HG02588 (cell line): ENCODE measurements around the gene KLHDC7A.

ENCODE experiments used
- ATAC-seq: cut with Tn5 transposase; IDR thresholded peaks from one replicate; pipeline ENCODE4 v1.9.1; 2021; ENCODE audit warnings: mild to moderate bottlenecking, moderate library complexity; ENCODE audit not compliant: unreplicated experiment

Gene KLHDC7A

DNA sequence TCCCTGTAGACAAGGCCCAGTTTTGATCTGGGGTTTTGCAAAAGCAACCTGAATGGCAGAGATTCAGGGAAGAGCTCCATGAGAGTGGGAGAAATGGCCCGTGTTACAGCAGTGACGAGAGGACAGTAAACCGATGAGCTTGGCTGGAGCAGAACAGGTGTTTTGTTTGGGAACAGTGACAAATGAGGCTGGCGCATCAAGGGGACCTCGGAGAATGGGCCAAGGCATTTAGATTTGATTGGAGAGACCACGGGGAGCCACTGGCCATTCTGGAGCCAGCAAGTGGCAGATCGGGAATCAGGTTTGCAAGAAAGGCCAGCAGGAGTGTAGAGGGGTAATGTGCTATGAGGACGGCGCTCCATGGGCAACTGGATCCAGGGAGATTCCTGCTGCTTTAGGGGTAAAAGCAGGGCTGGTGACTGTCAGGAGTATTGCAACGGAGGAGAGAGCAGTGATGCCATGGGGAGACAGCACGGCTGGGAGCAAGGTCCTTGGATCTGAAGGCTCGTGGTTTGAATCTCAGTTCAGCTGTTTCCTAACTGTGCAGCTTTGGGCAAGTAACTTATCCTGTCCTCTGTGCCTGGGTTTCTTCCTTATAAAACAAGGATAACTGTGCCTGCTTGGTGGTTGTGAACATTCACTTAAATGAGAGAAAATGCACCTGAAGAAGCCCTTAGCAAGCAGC lies 9.9 kb upstream of the KLHDC7A start:
- no peak for ATAC-seq

GRCh38 chr1:18473195-18473815 lies 7.4 kb upstream of the KLHDC7A start:
- no peak for ATAC-seq

- no peak for ATAC-seq
These were observed 6.1 kb upstream of the KLHDC7A start for GRCh38 chr1:18474559-18475175.

- ATAC-seq, result no peak
These were observed 5.4 kb upstream of the KLHDC7A start for GRCh38 chr1:18475234-18475905.

DNA sequence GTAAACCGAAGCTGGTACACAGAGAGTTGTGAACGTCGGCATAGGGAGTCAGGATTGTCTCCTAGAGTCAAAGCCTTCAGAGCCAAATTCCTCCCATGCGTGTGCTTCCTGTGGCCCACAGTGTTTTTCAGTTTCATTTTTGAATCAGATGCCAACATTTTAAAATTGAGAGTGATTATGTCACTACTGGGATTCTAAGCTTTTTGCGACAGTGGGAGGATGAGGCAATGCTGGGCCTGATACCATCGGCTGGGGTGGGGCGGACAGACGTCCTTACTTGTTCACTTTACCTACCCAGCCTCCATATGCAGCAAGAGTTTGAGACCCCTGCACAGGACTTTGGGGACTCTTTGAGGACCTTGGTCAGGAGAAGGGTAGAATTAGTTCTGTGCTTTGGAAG lies 1.3 kb upstream of the KLHDC7A start:
- no peak for ATAC-seq

GRCh38 chr1:18481190-18481920 lies 625 bp downstream of the KLHDC7A start:
- ATAC-seq, result no peak

- no peak for ATAC-seq
These were observed 1.4 kb downstream of the KLHDC7A start for GRCh38 chr1:18481921-18482701.

DNA sequence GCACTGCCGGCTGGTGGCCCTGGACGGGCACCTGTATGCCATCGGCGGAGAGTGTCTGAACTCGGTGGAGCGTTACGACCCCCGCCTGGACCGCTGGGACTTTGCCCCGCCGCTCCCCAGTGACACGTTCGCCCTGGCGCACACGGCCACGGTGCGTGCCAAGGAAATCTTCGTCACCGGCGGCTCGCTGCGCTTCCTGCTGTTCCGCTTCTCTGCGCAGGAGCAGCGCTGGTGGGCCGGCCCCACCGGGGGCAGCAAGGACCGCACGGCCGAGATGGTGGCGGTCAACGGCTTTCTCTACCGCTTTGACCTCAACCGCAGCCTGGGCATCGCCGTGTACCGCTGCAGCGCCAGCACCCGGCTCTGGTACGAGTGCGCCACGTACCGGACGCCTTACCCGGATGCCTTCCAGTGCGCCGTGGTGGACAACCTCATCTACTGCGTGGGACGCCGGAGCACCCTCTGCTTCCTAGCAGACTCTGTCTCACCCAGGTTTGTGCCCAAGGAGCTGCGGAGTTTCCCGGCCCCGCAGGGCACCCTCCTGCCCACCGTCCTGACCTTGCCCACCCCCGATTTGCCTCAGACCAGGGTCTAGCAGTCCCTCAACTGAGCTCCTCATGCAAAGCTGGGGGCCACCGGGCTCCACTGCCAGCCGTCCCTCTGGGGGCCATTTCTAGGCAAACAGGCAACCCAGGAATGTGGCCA lies 2.1 kb downstream of the KLHDC7A start:
- no peak for ATAC-seq

DNA sequence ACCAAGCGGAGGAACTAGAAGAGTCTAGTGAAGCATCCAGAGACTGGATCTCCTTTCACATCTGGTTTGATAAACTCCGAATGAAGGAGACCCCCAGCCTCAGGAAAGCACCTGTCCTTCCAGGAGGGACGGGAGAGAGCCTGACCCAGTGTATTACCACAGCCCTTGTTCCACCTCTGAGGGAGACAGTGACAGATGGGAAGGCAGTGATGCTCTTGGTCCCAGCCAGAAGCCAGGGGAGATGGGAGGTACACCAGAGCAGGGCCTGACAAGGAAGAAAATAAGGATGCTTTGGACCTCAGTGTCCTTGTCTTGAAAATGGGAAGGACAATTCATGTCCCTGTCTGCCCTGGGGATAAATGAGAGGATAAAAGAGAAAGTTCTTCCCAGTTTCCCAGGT lies 3.5 kb downstream of the KLHDC7A start:
- no peak for ATAC-seq

GRCh38 chr1:18484721-18485120 lies 4.0 kb downstream of the KLHDC7A start:
- ATAC-seq, result no peak

DNA sequence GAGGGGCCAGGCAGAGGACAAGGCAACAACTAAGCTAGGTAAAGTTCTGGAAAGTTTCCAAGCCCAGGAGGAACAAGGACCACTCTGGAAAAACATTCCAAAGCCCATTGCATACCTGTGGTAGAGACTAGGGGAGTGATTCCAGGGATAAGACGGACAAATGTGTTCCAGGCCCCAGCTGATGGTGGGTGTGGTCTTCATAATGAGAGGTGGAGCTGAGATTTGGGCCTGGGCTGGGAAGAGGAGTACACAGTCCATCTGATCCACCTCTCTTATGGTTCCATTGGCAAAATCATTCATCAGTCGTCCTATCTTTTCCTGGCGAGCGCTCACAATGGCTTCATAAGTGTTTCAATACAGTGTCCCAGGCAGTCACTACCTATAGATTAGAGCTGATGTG lies 4.5 kb downstream of the KLHDC7A start:
- ATAC-seq, result no peak

- no peak for ATAC-seq
These were observed 5.5 kb downstream of the KLHDC7A start for GRCh38 chr1:18486195-18486594.

DNA sequence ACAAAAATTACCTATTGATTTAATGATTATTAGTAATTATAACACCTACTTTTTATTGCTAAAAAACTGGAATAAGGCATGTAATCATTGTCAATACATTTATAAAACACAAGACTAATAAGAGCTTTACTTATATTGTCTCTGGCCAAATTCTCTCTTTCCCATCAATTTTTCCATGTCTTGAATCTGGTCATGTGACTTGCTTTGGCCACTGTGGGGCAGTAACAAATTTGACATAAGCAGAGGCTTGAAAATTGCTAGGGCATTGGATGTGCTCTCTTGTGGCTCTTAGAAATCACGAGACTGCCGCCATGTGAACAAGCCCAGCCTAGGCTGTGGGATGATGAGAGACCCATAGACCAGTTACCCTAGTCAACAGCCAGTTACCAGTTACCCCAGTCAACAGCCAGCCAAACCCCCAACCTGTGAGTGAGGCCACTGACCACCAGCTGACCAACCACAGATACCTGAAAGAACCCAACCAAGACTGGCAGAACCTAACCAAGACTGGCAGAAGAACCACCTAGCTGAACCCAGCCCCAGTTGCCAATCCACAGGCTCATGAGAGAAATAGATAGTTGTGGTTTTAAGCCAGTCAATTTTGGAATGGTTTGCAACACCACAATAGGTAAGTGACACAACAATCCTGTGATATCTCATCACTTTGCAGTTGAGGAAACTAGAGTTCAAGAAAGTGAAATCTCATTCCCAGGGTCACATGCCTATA lies 8.8 kb downstream of the KLHDC7A start:
- no peak for ATAC-seq

- ATAC-seq, result no peak
These were observed 10.4 kb downstream of the KLHDC7A start for GRCh38 chr1:18491168-18491567.

DNA sequence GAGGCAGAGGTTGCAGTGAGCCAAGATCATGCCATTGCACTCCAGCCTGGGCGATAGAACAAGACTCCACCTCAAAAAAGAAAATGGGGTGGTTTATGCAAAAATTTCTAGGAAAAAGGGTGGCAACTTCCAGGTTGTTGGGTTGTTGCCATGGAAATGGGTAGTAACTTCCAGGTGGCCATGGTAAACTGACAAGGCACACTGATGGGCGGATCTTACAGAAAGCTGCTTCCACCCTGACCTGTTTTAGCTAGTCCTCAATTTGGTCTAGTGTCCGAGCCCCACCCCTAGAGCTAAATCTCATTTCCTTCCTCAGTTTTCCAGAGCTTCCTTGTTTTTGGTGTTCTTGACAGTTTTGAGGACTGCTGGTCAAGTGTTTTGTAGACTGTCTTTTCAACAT lies 13.6 kb downstream of the KLHDC7A start:
- no peak for ATAC-seq

GRCh38 chr1:18495635-18496034 lies 14.9 kb downstream of the KLHDC7A start:
- no peak for ATAC-seq

- no peak for ATAC-seq
These were observed 15.3 kb downstream of the KLHDC7A start for GRCh38 chr1:18496056-18496455.

GRCh38 chr1:18496497-18497235 lies 15.9 kb downstream of the KLHDC7A start:
- ATAC-seq, result no peak
